HCT116 (cell line): Measurements from ENCODE around the gene TUBD1. TPM values are rescaled to one million over a fixed set of nuclear protein-coding genes. Genes with fewer than 3 reads are reported as not detected.

Experiments
- ATAC-seq: fragments of 200-7000 bp; cut with Tn5 transposase; 2 replicates; pipeline ENCODE4 v1.9.1; 2020; ENCODE audit warnings: mild to moderate bottlenecking, moderate library complexity
- BruUV-seq: library from RNA; stranded (reverse); fragments of 400-500 nt; replicated peaks from 2 replicates; lab custom pipeline; 2021; lab: Mats Ljungman, UMichigan
- CTCF ChIA-PET: fragments of 300-600 bp; sonication (Branson Sonifier 250); formaldehyde crosslinking; loops from one replicate; lab custom pipeline; 2021; ENCODE audit warnings: antibody characterized with exemption; lab: Charles Lee
- POLR2A ChIA-PET: fragments of 300-600, 350-600 bp; sonication (Branson Sonifier 250); formaldehyde crosslinking; loops from one replicate; lab custom pipeline; 2021; ENCODE audit warnings: antibody characterized with exemption; lab: Charles Lee
- RAD21 ChIA-PET, 2 experiments: fragments of 300-600 bp; sonication (Branson Sonifier 250); formaldehyde crosslinking; loops; one replicate each; lab custom pipeline; 2023; ENCODE audit warnings: low total read pairs in 2 of 2; ENCODE audit not compliant: uncharacterized antibody in 2 of 2, unreplicated experiment in 2 of 2, low non-redundant PET in 1 of 2; lab: Charles Lee
- DNase-seq: peaks from one replicate; pipeline ENCODE4 v3.0.0-alpha.2; 2010; ENCODE audit warnings: low read depth, low spot score
- H2AFZ ChIP-seq: fragments of 200-600 bp; shearing (Covaris generic), sonication (generic); 2 replicates; pipeline ENCODE4 v1.6.1; 2017; ENCODE audit warnings: low read depth, mixed run types, mixed read lengths, antibody characterized with exemption, low read length; ENCODE audit not compliant: poor library complexity, severe bottlenecking
- H3K27ac ChIP-seq: 2 replicates; pipeline ENCODE4 v1.5.1; 2012; ENCODE audit warnings: low read depth, low read length
- H3K27me3 ChIP-seq: fragments of 200-600 bp; sonication (generic); 2 replicates; pipeline ENCODE4 v1.6.1; 2016; ENCODE audit warnings: mixed run types, low read length, mixed read lengths; ENCODE audit not compliant: insufficient read depth
- H3K36me3 ChIP-seq, 2 experiments: fragments of 200-500 bp in 1 of 2; fragments of 200-600 bp in 1 of 2; sonication (Bioruptor generic) in 1 of 2; sonication (generic) in 1 of 2; 2 replicates each; pipeline versions ENCODE4 v1.5.1 to v1.6.1; 2014 to 2016; ENCODE audit warnings: low read length in 2 of 2, inconsistent platforms in 1 of 2, mixed read lengths in 1 of 2, mixed run types in 1 of 2; ENCODE audit not compliant: insufficient read depth in 2 of 2, control insufficient read depth in 1 of 2
- H3K4me1 ChIP-seq, 2 experiments: fragments of 200-600 bp in 1 of 2; sonication (generic) in 1 of 2; 2 replicates each; pipeline versions ENCODE4 v1.5.1 to v1.6.1; 2012 to 2017; ENCODE audit warnings: low read length in 2 of 2, inconsistent platforms in 1 of 2, mild to moderate bottlenecking in 1 of 2, mixed read lengths in 1 of 2, mixed run types in 1 of 2, moderate library complexity in 1 of 2; ENCODE audit not compliant: insufficient read depth in 2 of 2, control insufficient read depth in 1 of 2
- H3K4me2 ChIP-seq: fragments of 200-600 bp; sonication (generic); 2 replicates; pipeline ENCODE4 v1.6.1; 2017; ENCODE audit warnings: mixed run types, low read length, mixed read lengths
- H3K4me3 ChIP-seq, 2 experiments: fragments of 200-600 bp in 1 of 2; sonication (generic) in 1 of 2; replicated peaks in 1 of 2; 2 replicates each; pipeline ENCODE4 v1.5.1; 2011 to 2016; ENCODE audit warnings: low read length in 2 of 2, control low read depth in 1 of 2, low read depth in 1 of 2, mild to moderate bottlenecking in 1 of 2, mixed read lengths in 1 of 2, mixed run types in 1 of 2
- H3K79me2 ChIP-seq: fragments of 200-600 bp; sonication (generic); 2 replicates; pipeline ENCODE4 v1.6.1; 2017; ENCODE audit warnings: mild to moderate bottlenecking, mixed run types, low read length, moderate library complexity, mixed read lengths; ENCODE audit not compliant: insufficient read depth
- H3K9ac ChIP-seq: fragments of 200-600 bp; sonication (generic); 2 replicates; pipeline ENCODE4 v1.6.1; 2016; ENCODE audit warnings: low read length, mixed read lengths
- H3K9me2 ChIP-seq: fragments of 200-600 bp; sonication (generic), shearing (Covaris generic); 2 replicates; pipeline ENCODE4 v1.6.1; 2017; ENCODE audit warnings: mixed run types, mild to moderate bottlenecking, moderate library complexity; ENCODE audit not compliant: insufficient read depth
- H3K9me3 ChIP-seq, 2 experiments: fragments of 200-500 bp in 1 of 2; fragments of 200-600 bp in 1 of 2; sonication (Bioruptor generic) in 1 of 2; sonication (generic) in 1 of 2; 2 replicates each; pipeline ENCODE4 v1.6.1; 2014 to 2017; ENCODE audit warnings: low read length in 2 of 2, mixed read lengths in 2 of 2, inconsistent platforms in 1 of 2, low read depth in 1 of 2, mild to moderate bottlenecking in 1 of 2, mixed run types in 1 of 2, moderate library complexity in 1 of 2; ENCODE audit not compliant: control insufficient read depth in 1 of 2, insufficient read depth in 1 of 2
- H4K20me1 ChIP-seq: fragments of 200-600 bp; sonication (generic), shearing (Covaris generic); 2 replicates; pipeline ENCODE4 v1.6.1; 2017; ENCODE audit warnings: mixed run types, mild to moderate bottlenecking, moderate library complexity; ENCODE audit not compliant: insufficient read depth
- CEBPB ChIP-seq: IDR thresholded peaks from 2 replicates; pipeline ENCODE4 v1.6.1; 2012; ENCODE audit warnings: low read depth
- ELF1 ChIP-seq: IDR thresholded peaks from 2 replicates; pipeline ENCODE4 v1.6.1; 2012; ENCODE audit warnings: low read depth, borderline replicate concordance
- EZH2 ChIP-seq: fragments of 200-600 bp; sonication (generic); IDR thresholded peaks from 2 replicates; pipeline ENCODE4 v1.6.1; 2017; ENCODE audit warnings: antibody characterized with exemption, mixed run types
- EZH2phosphoT487 ChIP-seq: fragments of 200-600 bp; IDR thresholded peaks from 2 replicates; pipeline ENCODE4 v1.6.1; 2018; ENCODE audit warnings: antibody characterized with exemption, borderline replicate concordance
- FOSL1 ChIP-seq: IDR thresholded peaks from 2 replicates; pipeline ENCODE4 v1.6.1; 2012; ENCODE audit warnings: low read depth
- MAX ChIP-seq: IDR thresholded peaks from 2 replicates; pipeline ENCODE4 v1.6.1; 2012
- POLR2AphosphoS5 ChIP-seq: IDR thresholded peaks from 2 replicates; pipeline ENCODE4 v1.6.1; 2011; ENCODE audit warnings: mild to moderate bottlenecking, low read depth, low read length, moderate library complexity
- SIN3A ChIP-seq: IDR thresholded peaks from 2 replicates; pipeline ENCODE4 v1.6.1; 2012; ENCODE audit warnings: low read depth
- TCF7L2 ChIP-seq: IDR thresholded peaks from 2 replicates; pipeline ENCODE4 v1.7.0; 2011; ENCODE audit warnings: borderline replicate concordance, inconsistent platforms; ENCODE audit not compliant: insufficient read depth, insufficient read length; ENCODE audit errors: extremely low read depth
- ZFX ChIP-seq: fragments of 450-650 bp; IDR thresholded peaks from 2 replicates; pipeline ENCODE4 v1.6.1; 2017
- intact Hi-C: fragments of 100-400 bp; cut with micrococcal nuclease; formaldehyde crosslinking; loops from 2 replicates; pipeline ENCODE4 v1.10.0; 2022
- total RNA-seq: library from RNA; stranded (reverse); gene quantifications from one replicate; pipeline ENCODE4 v1.2.1, GENCODE V29; 2021; ENCODE audit not compliant: unreplicated experiment

The TUBD1 gene
- total RNA-seq, 1 experiment from 2014 or later: 13.0 TPM

GRCh38 chr17:59845595-59846393 lies 46.9 kb downstream of the TUBD1 start:
- Histone ChIP-seq H3K4me1 (peaks cover 82 to 98% of the 10 kb centered on the region in 2 experiments), H3K4me3 (peak overlapping the region in 1 of 2 experiments; percentile 32; a peak in 2 of 4 replicates), H3K4me2 (peak overlapping the region; percentile 68), H3K79me2 (peaks cover 7% of the 10 kb centered on the region), H3K9me2 (no peaks in the 10 kb centered on the region), H3K27ac (peak overlapping the region; percentile 97), H3K9ac (peak overlapping the region; percentile 92), H3K27me3 (no peaks in the 10 kb centered on the region), H2AFZ (no peak overlapping the region), H4K20me1 (no peaks in the 10 kb centered on the region), H3K9me3 (no peaks in the 10 kb centered on the region), H3K36me3 (peaks cover under 1 to 4% of the 10 kb centered on the region in 2 experiments; a peak in 3 of 4 replicates)
- ChIA-PET CTCF (interaction anchor here (0.7 to 2.7 kb wide), 6 partner anchors 14 to 97 kb away, joined by 3 to 20 read pairs (median 4); no protein-coding TSS in a partner anchor), POLR2A (interaction anchor here (0.7 to 15.2 kb wide), 10 partner anchors 8 to 139 kb away, joined by 3 to 443 read pairs (median 4); partner anchors contain the start of genes PTRH2 and VMP1), RAD21 (no interaction called here)
- TSS peak; percentile 57 for BruUV-seq
- TF ChIP-seq FOSL1: no peak
- no peak for TF ChIP-seq MAX
- TF ChIP-seq TCF7L2: peak; percentile 30
- no peak for TF ChIP-seq EZH2
- TF ChIP-seq EZH2phosphoT487: no peak
- TF ChIP-seq SIN3A: no peak
- peak; percentile 55 for TF ChIP-seq POLR2AphosphoS5
- no peak for TF ChIP-seq ELF1
- no peak for TF ChIP-seq CEBPB
- no peak for TF ChIP-seq ZFX
- DNase-seq: peak; percentile 90
- ATAC-seq: peak; percentile 13
- intact Hi-C loops: no loop called here
